GM10248 (cell line): ENCODE measurements around the gene TCF15.

ENCODE experiments used
- CTCF ChIA-PET: fragments of 300-600 bp; sonication (Branson Sonifier 250); formaldehyde crosslinking; extraction: SDS; loops from one replicate; lab custom pipeline; 2021; ENCODE audit warnings: antibody characterized with exemption; lab: Yijun Ruan, JAX
- POLR2A ChIA-PET: fragments of 350-650 bp; sonication (Branson Sonifier 250); formaldehyde crosslinking; extraction: SDS; loops from one replicate; lab custom pipeline; 2020; ENCODE audit warnings: antibody characterized with exemption; lab: Yijun Ruan, JAX
- DNase-seq: peaks from one replicate; pipeline ENCODE4 v3.0.0; 2012; ENCODE audit errors: extremely low spot score
- CTCF ChIP-seq: IDR thresholded peaks from 2 replicates; pipeline ENCODE4 v1.5.1; 2012; ENCODE audit warnings: mild to moderate bottlenecking, low read depth; ENCODE audit errors: extremely low read depth, missing control alignments, control extremely low read depth

Gene TCF15

GRCh38 chr20:653110-653589 is 43.0 kb upstream of the TCF15 start, which contains the start of gene SRXN1:
SRXN1 (minus strand) TSS chr20:653200; CDS start chr20:653185, 15 bp downstream.
- ChIA-PET CTCF (no interaction called here), POLR2A (no interaction called here)
- peak; percentile 95 for DNase-seq
- peak; percentile 81 for TF ChIP-seq CTCF

GRCh38 chr20:652615-653109 is 42.6 kb upstream of the TCF15 start:
- no peak for DNase-seq
- ChIA-PET POLR2A (no interaction called here), CTCF (no interaction called here)
- no peak for TF ChIP-seq CTCF

- ChIA-PET POLR2A (interaction anchor here (0.6 kb wide), 1 partner anchor 15 kb away, joined by 4 read pairs; no protein-coding TSS in a partner anchor), CTCF (interaction anchor here (0.7 to 1.4 kb wide), 3 partner anchors 33 to 220 kb away, joined by 3 to 4 read pairs (median 3); no protein-coding TSS in a partner anchor)
- no peak for TF ChIP-seq CTCF
- no peak for DNase-seq
These were observed 41.9 kb upstream of the TCF15 start for GRCh38 chr20:651713-652614.

GRCh38 chr20:650954-651353 is 40.8 kb upstream of the TCF15 start:
- ChIA-PET POLR2A (no interaction called here), CTCF (interaction anchor here (0.7 to 1.4 kb wide), 3 partner anchors 32 to 219 kb away, joined by 3 to 4 read pairs (median 3); no protein-coding TSS in a partner anchor)
- TF ChIP-seq CTCF: no peak
- no peak for DNase-seq

- DNase-seq: no peak
- TF ChIP-seq CTCF: no peak
- POLR2A ChIA-PET: no interaction called here
- CTCF ChIA-PET: no interaction called here
These were observed 40.2 kb upstream of the TCF15 start for GRCh38 chr20:650281-650680.

GRCh38 chr20:647479-648019 is 37.4 kb upstream of the TCF15 start:
- CTCF ChIA-PET: interaction anchor here (0.9 to 6.6 kb wide), 11 partner anchors 13 to 293 kb away, joined by 3 to 138 read pairs (median 7); partner anchors contain the start of genes CSNK2A1 and SLC52A3
- POLR2A ChIA-PET: no interaction called here
- no peak for DNase-seq
- TF ChIP-seq CTCF: no peak
